ENCODE results near the gene GDF11.
"Not testable (repeated sequence)": the region's sequence is repeated elsewhere in the genome, so short reads cannot be mapped to it uniquely, and the experiment has no call there.

Gene GDF11

DNA sequence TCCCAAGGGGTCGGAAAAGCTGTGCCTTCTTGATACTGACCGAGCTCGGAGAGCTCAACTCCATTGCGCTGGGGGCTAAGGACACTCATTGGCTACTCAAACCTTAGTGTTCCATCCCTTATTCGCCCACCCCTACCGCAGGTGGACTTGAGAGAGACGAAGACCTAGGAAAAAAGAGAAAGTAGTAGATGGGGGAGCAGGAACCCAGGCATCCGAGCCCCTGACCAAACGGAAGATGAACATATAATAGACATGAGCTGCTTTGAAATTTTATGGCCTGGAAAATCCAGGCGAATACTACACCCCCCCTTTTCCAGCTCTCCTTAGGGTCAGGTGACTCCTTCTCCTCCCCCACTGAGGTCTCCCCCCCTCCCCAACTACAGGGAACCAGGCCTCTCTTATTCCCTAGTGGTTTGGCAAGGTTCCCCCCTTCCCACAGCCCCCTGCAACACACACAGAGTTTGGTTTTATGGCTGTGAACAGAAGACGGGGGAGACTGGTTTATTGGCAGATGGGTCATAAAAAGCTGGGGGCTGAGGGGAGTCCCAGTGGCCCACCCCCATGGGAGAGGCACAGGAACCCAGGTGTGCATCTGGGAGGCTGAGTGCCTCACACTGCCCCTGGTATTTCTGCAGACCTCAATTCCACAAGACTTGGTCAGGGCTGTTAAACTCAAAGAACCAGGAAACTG, 1.6 kb downstream of the GDF11 start:
- DNase-seq: no peak

DNA sequence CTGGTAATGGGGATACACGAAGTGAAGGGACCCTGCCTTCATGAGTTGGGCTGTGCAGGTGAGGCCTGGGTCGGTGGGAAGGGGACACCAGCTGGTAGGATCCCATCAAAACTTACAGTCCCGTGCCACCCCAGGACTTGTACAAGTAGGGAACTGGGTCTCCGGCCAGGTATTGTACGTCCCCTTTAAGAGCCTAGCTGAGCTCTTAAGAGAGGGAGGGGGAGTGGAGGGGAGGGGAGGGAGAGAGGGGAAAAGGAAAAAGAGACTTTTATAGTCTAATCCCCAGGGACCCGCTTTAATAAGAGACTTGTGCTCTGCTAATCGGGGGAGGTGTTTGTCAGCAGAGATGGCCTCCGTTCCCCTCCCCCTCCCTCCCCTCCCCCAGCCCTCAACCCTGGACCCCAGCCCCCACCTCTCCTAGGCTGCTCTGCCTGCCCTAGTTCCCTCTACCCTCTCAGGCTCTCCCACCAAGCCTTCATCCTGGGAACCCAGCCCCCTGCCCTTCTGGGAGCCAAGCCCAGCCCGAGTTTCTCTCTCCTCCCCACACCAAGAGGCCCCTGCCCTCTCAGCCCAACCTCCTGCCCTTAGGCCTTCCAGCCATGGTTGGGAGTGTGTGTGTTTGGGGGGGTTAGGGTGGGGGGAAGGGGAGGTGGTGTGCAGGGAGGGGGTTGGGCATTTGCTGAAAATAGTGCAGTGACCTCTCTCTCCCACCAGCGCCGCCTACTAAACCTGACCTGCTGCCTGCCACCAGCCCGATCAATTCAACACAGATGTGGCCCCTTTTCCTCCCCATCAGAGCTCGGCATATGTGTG, 2.6 kb downstream of the GDF11 start:
- no peak for DNase-seq

DNA sequence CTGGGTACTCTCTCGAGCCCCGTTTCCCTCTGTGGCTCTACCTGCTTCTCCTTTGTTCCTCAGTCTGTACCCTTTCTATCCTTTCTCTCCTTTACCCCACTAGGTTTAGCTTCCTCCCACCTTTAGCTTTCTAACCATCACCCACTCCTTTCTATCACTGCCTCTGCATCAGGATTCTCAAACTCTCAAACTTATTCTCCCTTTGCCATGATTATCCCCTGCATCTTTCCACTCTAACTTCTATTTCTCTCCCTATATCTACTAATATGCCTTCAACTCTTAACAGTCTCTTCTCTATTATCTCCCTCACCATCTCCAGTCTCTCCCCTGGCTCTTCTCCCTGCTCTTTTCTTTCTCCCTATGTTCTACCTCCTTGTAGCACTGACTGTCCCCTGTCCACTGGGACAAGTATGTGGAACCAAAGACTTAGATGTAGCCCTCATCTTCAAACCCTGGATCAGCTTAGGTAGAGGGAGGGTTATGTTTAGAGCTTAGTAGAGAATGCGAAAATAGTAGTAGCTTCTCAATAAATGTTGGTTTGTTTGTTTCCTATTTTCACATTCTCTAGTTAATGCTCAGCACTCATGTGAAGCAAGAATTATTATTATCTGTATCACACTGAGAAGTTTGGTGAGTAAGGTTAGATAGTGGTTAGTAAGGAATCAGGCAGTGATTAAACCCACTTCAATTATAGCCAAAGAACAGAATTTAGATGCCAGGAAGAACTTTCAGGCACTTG, 3.4 kb downstream of the GDF11 start:
- no peak for DNase-seq

DNA sequence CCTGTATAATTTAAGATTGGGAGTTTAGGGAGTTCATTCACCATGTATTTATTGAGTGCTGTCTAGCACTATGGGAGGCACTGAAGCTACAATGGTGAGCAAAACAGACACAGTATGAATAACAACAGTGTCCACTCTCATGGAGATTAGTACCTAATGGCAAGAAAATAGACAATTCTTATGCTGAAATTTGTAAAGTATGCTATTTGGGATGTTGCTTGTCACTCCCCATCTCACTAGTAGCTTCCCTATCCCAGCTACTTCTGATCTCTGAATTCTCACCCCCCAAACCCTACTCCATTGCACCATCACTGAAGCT, 4.0 kb downstream of the GDF11 start:
- no peak for DNase-seq

DNA sequence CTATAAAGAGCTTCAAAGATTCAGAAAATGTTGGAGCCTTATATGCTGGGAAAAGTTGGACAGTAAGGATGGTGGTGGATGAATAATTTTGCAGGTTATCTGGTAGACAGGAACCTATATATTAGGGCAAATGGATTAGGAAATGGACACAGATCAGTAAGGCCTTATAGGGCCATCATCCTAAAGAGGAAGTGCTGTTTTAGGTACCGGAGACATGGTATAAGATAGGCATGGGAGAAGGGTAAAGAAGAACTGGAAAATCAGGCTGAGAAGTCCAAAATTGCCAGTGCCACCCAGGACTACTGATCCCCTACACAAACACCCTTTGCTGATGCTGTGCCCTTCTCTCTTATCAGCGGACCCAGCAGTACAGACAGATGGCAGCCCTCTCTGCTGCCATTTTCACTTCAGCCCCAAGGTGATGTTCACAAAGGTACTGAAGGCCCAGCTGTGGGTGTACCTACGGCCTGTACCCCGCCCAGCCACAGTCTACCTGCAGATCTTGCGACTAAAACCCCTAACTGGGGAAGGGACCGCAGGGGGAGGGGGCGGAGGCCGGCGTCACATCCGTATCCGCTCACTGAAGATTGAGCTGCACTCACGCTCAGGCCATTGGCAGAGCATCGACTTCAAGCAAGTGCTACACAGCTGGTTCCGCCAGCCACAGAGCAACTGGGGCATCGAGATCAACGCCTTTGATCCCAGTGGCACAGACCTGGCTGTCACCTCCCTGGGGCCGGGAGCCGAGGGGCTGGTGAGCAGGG, 5.5 kb downstream of the GDF11 start:
- no peak for DNase-seq

DNA sequence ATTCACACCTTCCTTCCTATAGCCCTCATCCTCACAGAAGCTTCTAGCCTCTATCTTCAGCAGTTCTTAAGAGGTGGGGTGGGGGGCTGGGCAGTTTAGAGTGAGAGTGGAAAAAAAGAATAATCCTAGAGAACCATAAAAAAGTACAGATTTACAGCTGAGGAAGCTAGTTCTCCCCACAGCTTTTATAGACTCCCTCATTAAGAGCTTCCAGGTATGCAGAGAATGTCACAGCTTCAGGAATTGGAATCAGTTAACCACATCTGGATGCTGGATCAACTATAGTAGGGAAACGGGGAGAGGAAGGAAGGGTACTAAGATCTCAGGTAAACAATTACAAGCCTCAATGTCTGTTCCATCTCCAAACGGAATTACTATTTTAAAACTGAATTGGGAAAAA, 12.3 kb downstream of the GDF11 start:
- DNase-seq: no peak

DNA sequence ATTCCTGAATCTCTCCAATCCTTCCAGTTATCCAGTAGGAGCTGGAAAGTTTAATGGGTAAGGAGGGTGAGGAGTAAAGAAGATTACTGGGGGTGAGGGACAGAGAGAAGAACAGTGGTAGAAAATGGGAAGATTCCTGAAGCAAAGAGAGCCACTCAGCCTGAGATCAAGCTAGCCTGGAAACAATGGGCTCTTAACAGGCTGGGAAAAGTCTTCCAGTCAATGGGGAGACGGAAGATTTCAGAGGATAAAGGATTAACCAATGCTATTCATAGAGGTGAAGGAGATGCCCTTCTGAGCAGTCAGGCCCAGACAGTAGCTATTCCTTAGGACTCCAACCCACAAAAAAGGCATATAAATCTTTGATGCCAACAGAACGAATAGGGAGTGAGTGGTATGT, 14.8 kb downstream of the GDF11 start:
- DNase-seq: no peak

DNA sequence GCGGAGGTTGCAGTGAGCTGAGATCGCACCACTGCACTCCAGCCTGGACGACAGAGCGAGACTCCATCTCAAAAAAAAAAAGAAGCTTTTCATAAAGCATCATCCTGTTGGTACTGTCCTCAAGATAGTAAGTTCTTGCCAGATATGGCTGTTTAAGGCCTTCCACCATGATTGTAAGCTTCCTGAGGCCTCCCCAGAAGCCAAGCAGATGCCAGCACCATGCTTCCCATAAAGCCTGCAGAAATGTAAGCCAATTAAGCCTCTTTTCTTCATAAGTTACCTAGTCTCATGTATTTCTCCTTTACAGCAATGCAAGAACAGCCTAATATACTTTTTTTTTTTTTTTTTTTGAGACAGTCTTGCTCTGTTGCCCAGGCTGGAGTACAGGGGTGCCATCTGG, 15.7 kb downstream of the GDF11 start:
- DNase-seq: not testable (repeated sequence)

DNA sequence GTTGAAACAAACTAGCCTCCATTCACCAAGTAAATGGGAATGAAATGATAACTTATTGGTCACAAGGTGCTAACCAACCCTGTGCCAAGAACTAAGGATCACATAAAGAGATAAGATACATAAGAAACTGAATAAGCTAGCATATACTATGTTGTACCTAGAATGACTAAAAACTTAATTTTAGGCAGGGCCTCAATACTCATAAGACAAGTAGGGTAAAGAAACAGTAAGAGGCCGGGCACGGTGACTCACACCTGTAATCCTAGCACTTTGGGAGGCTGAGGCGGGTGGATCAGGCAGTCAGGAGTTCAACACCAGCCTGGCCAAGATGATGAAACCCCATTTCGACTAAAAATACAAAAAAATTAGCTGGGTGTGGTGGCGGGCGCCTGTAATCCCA, 17.7 kb downstream of the GDF11 start:
- DNase-seq: no peak

DNA sequence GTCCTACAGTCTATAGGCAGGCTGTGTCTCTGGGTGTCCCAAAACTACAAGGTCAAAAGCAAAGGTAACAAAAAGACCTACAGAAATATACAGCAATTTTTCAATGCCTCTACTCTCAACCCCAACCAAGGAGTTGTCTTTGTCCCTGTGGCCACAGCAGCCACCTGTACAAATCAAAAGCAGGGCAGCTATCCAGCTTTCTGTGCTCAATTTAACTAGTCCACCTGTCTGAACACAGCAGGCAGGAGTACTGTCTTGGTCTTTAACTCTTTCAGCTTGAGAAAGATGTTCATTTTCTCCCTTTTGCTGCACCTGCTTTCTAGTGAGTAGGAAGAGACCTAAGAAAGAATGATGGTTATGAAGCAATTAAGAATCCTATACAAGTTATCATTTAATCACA, 19.7 kb downstream of the GDF11 start:
- no peak for DNase-seq

DNA sequence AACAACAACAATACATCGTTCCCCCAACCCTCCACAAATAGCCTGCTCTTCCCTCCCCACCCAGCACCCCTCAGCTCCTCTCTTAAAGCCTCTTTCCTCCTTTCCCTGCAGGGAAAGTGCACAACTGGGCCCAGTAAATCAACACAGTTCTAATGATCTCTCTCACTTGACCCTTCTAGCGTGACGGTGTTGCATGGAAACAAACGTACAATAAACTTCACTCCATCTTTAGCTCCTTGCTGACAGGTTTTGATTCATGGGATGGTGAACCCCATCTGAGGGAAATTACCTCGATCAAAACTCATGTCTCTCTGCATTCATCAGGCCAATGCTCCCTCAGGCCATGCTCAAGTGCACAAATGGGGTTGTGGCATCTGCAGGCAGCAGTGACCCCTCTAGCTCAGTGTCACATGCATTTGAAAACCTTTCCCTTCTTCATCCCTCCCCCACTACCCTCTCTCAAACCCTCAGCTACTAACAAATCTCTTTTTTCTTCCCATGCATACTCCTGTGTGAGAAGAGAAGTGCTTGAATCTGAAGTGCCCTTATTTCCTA, 22.9 kb downstream of the GDF11 start:
- DNase-seq: no peak

DNA sequence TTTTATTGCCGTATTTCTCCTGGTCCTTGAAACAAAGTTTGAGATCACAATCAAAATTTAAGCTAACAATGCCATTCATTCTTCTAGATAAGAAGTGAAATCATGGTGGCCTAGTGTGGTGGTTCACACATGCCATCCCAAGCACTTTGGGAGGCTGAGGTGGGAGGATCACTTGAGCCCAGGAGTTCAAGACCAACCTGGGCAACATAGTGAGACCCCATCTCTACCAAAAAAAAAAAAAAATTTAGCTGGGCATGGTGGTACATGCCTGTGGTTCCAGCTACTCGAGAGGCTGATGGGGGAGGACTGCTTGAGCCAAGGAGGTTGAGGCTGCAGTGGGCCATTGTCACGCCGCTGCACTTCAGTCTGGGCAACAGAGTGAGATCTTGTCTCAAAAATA, 24.2 kb downstream of the GDF11 start:
- DNase-seq: no peak

DNA sequence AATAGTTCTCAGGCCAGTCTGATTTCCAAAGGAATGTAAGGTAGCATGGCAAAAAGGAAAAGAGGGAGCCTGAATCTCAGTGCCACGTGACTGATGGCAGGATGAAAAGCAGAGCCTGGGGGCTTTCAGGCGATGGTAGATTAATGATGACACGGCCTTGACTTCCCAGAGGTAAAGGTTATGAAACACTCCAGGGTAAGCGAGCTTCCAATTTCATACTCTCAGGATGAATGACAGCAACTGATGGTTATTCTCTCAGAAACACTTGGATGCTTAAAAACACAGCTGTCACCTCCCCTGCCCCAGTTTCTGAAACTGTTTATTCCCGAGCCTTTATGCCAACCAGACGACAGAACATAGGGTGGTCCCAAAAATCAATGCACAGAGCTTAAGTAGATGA, 28.8 kb downstream of the GDF11 start:
- DNase-seq: no peak

DNA sequence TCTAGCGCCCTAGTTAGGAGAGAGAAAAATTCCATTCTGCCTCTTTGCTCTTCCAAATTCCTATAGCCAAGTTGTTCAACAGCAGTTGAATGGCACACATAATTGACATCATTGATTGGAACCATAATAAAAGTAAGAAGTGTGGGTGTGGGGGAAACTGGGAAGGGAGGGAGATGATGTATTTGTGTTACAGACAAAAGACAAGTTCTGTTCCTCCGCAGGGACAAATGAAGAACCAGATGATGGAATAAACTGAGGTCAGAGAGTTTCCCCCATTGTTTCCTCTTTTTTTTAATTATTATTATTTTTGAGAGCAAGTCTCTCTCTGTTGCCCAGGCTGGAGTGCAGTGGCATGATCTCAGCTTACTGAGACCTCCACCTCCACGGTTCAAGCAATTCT, 34.9 kb downstream of the GDF11 start:
- no peak for DNase-seq

DNA sequence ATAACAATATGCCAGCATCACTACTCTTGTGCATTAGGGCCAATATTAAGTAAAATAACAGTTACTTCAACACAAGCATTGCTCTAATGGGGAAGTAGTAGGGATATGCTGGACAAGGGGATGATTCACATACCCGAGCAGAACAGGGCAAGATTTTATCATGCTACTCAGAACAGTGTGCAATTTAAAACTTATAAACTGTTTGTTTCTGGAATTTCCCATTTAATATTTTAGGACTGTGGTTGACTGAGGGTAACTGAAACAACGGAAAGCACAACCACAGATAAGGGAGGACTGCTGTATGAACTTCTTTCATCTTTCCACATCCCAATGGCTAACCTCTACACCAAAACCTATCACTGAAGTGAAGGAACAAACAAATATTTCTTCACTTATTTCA, 37.8 kb downstream of the GDF11 start:
- DNase-seq: no peak

DNA sequence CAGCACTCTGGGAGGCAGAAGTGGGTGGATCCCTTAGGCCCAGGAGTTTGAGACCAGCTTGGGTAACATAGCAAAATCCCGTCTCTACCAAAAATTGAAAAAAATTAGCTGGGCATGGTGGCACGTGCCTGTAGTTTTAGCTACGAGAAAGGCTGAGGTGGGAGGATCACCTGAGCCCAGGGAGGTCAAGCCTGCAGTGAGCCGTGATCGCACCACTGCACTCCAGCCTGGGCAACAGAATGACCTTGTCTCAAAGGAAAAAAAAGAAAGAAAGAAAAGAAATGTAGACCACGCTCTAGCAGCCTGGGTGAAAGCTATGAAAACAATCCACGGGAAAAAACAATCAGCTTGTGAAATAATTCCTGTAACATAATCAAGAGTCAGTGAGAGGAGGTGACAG, 45.6 kb downstream of the GDF11 start:
- DNase-seq: no peak

DNA sequence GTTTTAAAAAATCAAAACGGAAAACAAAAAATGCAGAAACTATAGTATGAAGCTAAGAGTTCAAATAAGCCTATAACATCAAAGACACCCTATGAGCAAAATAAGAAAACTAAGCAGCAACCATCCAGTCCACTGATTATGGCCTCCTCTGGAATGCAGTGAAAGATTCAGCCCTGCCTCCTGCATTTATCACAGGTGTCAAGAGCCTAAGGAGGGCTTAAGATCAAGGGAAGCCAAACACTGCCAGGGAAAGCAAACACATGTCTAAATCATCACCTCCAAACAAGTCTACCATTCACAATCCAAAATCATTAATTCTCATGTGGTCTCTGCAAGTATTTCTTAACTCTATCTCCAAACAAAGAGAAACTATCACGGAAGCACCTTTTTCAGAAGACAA, 46.2 kb downstream of the GDF11 start:
- DNase-seq: no peak

DNA sequence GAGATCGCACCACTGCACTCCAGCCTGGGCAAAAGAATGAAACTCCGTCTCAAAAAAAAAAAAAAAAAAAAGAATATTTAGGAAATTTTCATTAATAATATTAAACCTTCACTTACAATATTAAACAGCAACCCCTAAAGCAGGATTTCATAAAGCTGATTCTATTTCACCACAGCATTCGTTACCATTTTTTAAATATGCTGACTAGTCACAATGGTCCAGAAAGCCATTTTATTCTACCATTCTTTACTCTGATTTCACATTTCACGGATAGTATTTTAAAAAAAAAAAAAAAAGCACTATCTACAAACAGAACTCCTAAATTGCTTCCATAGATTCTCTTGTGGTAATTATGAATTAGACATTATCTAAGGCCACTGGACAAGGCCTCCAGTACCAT, 47.0 kb downstream of the GDF11 start:
- no peak for DNase-seq

DNA sequence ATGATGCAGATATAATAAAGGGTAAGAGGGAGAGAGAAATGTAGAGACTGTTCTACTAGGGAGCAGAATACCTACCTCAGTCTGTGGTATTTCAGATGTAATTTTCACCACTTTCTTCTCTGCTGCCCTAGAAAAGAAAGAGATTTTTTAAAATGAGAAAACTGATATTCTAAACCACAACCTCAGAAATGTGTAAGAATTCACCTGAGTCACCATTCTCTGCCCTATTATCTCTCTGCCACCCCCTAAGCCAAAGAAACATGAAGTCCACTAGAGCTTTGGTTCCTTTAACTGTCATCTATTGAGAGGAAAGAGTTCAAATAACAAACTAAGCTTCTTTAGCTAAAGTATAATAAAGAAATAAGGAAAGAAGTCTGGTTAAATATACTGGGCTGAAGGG, 53.0 kb downstream of the GDF11 start:
- DNase-seq: no peak

DNA sequence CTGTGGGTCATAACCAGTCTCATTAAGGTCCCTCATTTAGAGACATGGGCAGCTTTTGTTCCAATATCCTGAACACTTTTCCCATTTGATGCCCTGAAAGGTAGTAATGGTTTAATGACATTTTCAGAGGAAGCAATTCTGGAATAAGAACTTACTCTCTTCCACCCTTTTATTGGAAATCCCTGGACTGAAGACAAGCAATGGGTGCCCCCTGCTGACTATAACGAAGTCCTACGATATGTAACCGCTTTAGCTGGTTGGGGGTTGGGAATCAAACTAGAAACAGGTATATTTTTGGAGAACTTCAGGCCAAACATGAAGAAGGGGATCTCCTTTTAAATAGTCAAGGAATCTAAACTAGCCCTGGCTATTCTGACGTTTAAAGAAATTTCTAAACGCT, 54.1 kb downstream of the GDF11 start:
- no peak for DNase-seq

DNA sequence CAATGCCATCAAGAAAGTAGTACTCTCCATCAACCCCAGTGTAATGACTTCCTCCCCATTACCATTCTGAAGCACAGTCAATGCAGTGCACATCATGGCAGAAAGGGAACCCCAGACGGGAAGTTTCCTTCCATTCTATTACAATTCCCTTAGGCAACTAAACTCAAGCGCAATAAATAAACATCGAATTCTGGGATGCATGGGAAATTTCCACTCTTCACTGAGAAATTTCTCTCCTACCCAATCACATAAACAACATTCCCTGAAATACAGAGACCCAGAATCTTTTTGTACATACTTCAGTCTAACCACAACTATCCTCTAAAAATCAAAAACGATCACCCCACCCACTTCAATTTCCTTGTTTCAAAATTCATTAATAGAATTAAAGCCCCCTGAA, 54.6 kb downstream of the GDF11 start:
- no peak for DNase-seq
